GM23248 (cell line): Measurements from ENCODE around the gene LVRN.

ENCODE experiments used
- EZH2 ChIP-seq: fragments of 200-600 bp; sonication (generic); IDR thresholded peaks from 2 replicates; pipeline ENCODE4 v1.6.1; 2018; ENCODE audit warnings: antibody characterized with exemption, mild to moderate bottlenecking; ENCODE audit not compliant: insufficient read depth, poor library complexity, severe bottlenecking
- EZH2phosphoT487 ChIP-seq: fragments of 200-600 bp; sonication (generic); IDR thresholded peaks from 2 replicates; pipeline ENCODE4 v1.6.1; 2018; ENCODE audit warnings: antibody characterized with exemption, moderate library complexity, mild to moderate bottlenecking, low read depth; ENCODE audit not compliant: insufficient read depth

GRCh38 chr5:116046261-116046660, 84.0 kb downstream of the LVRN start:
- TF ChIP-seq EZH2: no peak
- TF ChIP-seq EZH2phosphoT487: no peak
